ENCODE measurements around the gene MYO5B. TPM values are rescaled to one million over a fixed set of nuclear protein-coding genes. Genes with fewer than 3 reads are reported as not detected.

The MYO5B gene
- polyA plus RNA-seq, 1 donor (not counting 4 experiments of a cell fraction or from before 2014, with no cell fraction given) = 6.8 TPM

GRCh38 chr18:50107468-50107977 lies 87.4 kb downstream of the MYO5B start:
- Histone ChIP-seq H3K4me3 (ENCODE audit: control insufficient read depth in 2 of 3, extremely low read depth in 1 of 3, insufficient read depth in 2 of 3, low read depth in 1 of 3, low read length in 3 of 3) (no peak overlapping the region), H3K9me1 (ENCODE audit: control insufficient read depth, extremely low read depth, insufficient read depth, low read length) (no peaks in the 10 kb centered on the region), H2AFZ (ENCODE audit: control insufficient read depth, low read length) (no peak overlapping the region), H3K9ac (ENCODE audit: control insufficient read depth, extremely low read depth, insufficient read depth, low read length) (no peak overlapping the region), H3K79me2 (ENCODE audit: control insufficient read depth, insufficient read depth, low read length) (no peaks in the 10 kb centered on the region), H3K4me2 (ENCODE audit: control insufficient read depth, extremely low read depth, insufficient read depth, low read depth, low read length) (no peak overlapping the region), H3K9me3 (ENCODE audit: control insufficient read depth, low read depth, low read length) (no peaks in the 10 kb centered on the region), H3K27me3 (ENCODE audit: control insufficient read depth, extremely low read depth, insufficient read depth, low read length) (no peaks in the 10 kb centered on the region), H3K36me3 (ENCODE audit: control insufficient read depth in 2 of 2, extremely low read depth in 1 of 2, insufficient read depth in 2 of 2, low read length in 2 of 2) (no peaks in the 10 kb centered on the region), H3K4me1 (ENCODE audit: control insufficient read depth, extremely low read depth, insufficient read depth, low read length) (no peaks in the 10 kb centered on the region), H4K20me1 (ENCODE audit: control insufficient read depth, extremely low read depth, insufficient read depth, low read length) (no peaks in the 10 kb centered on the region), H3K27ac (ENCODE audit: control insufficient read depth, insufficient read depth, low read length) (no peak overlapping the region)
- TF ChIP-seq EZH2 (IDR thresholded peaks at IDR 0.05; ENCODE audit: low read length) (no peak), CTCF (optimal IDR thresholded peaks at IDR 0.05 in 1 of 3, IDR thresholded peaks at IDR 0.05 in 1 of 3, conservative IDR thresholded peaks at IDR 0.05 in 1 of 3; ENCODE audit: extremely low read depth in 1 of 3, insufficient read depth in 2 of 3, low read length in 3 of 3) (no peak)
- DNase-seq (ENCODE audit: low read depth, low spot score) (no peak), FAIRE-seq (no peak)
- dilution Hi-C loops (cut with MboI; ENCODE audit: extremely low pct_ligation_motif_present, low sequenced_read_pairs) = no loop called here

GRCh38 chr18:50105027-50105426 lies 89.9 kb downstream of the MYO5B start:
- Histone ChIP-seq H3K27ac (ENCODE audit: control insufficient read depth, insufficient read depth, low read length) (no peak overlapping the region), H3K4me1 (ENCODE audit: control insufficient read depth, extremely low read depth, insufficient read depth, low read length) (peaks cover 7% of the 10 kb centered on the region), H3K4me3 (ENCODE audit: control insufficient read depth in 2 of 3, extremely low read depth in 1 of 3, insufficient read depth in 2 of 3, low read depth in 1 of 3, low read length in 3 of 3) (no peak overlapping the region), H3K27me3 (ENCODE audit: control insufficient read depth, extremely low read depth, insufficient read depth, low read length) (peaks cover 3% of the 10 kb centered on the region), H3K4me2 (ENCODE audit: control insufficient read depth, extremely low read depth, insufficient read depth, low read depth, low read length) (no peak overlapping the region), H3K9ac (ENCODE audit: control insufficient read depth, extremely low read depth, insufficient read depth, low read length) (no peak overlapping the region), H4K20me1 (ENCODE audit: control insufficient read depth, extremely low read depth, insufficient read depth, low read length) (no peaks in the 10 kb centered on the region), H3K36me3 (ENCODE audit: control insufficient read depth in 2 of 2, extremely low read depth in 1 of 2, insufficient read depth in 2 of 2, low read length in 2 of 2) (no peaks in the 10 kb centered on the region), H3K9me3 (ENCODE audit: control insufficient read depth, low read depth, low read length) (no peaks in the 10 kb centered on the region), H2AFZ (ENCODE audit: control insufficient read depth, low read length) (no peak overlapping the region), H3K9me1 (ENCODE audit: control insufficient read depth, extremely low read depth, insufficient read depth, low read length) (no peaks in the 10 kb centered on the region), H3K79me2 (ENCODE audit: control insufficient read depth, insufficient read depth, low read length) (no peaks in the 10 kb centered on the region)
- dilution Hi-C loops (cut with MboI; ENCODE audit: extremely low pct_ligation_motif_present, low sequenced_read_pairs) = no loop called here
- no peak for TF ChIP-seq CTCF (optimal IDR thresholded peaks at IDR 0.05 in 1 of 3, IDR thresholded peaks at IDR 0.05 in 1 of 3, conservative IDR thresholded peaks at IDR 0.05 in 1 of 3; ENCODE audit: extremely low read depth in 1 of 3, insufficient read depth in 2 of 3, low read length in 3 of 3)
- TF ChIP-seq EZH2 (IDR thresholded peaks at IDR 0.05; ENCODE audit: low read length) = no peak
- FAIRE-seq = no peak
- DNase-seq (ENCODE audit: low read depth, low spot score) = no peak

Measured in keratinocyte (primary cell).